HEK293 (cell line): ENCODE results near the gene ADAMTSL2.

Source experiments
- ATF2 ChIP-seq: fragments of 450-650 bp; formaldehyde crosslinking; IDR thresholded peaks from 2 replicates; pipeline ENCODE4 v1.5.1; 2016; ENCODE audit warnings: missing biosample characterization, missing genetic modification characterization, low read depth
- CTCF ChIP-seq: fragments of 450-650 bp; formaldehyde crosslinking; IDR thresholded peaks from 2 replicates; pipeline ENCODE4 v1.5.1; 2016; ENCODE audit warnings: missing biosample characterization, missing genetic modification characterization
- ZNF24 ChIP-seq: fragments of 450-650 bp; formaldehyde crosslinking; IDR thresholded peaks from 2 replicates; pipeline ENCODE4 v1.5.1; 2016; ENCODE audit warnings: missing biosample characterization, missing genetic modification characterization
- ZNF530 ChIP-seq: fragments of 450-650 bp; formaldehyde crosslinking; IDR thresholded peaks from 2 replicates; pipeline ENCODE4 v1.5.1; 2016; ENCODE audit warnings: low read depth, missing biosample characterization, missing genetic modification characterization
- ZSCAN18 ChIP-seq: fragments of 450-650 bp; formaldehyde crosslinking; IDR thresholded peaks from 2 replicates; pipeline ENCODE4 v1.5.1; 2016; ENCODE audit warnings: missing biosample characterization, missing genetic modification characterization

- TF ChIP-seq ATF2 = no peak
- no peak for TF ChIP-seq ZNF530 (tag by site-specific recombination)
- no peak for TF ChIP-seq ZSCAN18 (tag by site-specific recombination)
- no peak for TF ChIP-seq ZNF24 (tag by site-specific recombination)
- TF ChIP-seq CTCF (tag by site-specific recombination) = no peak
Measured at GRCh38 chr9:133526721-133527321, 7.7 kb upstream of the ADAMTSL2 start.
